Central memory CD8-positive, alpha-beta T cell (primary cell): ENCODE data around the gene OTOL1.

Source experiments
- ATAC-seq: fragments of 150-1000 bp; cut with Tn5 transposase; replicated peaks from 2 replicates; pipeline ENCODE4 v1.10.0; 2022; ENCODE audit warnings: mild to moderate bottlenecking, moderate FRiP score, moderate number of reproducible peaks; ENCODE audit not compliant: poor library complexity, severe bottlenecking; ENCODE audit errors: extremely low read depth
- DNase-seq, 2 donors: peaks; one replicate each; pipeline ENCODE4 v3.0.0; 2021; ENCODE audit warnings: low spot score in 2 of 2
- H3K27ac Mint-ChIP-seq: one replicate; pipeline ENCODE4 v1.8.0; 2022; ENCODE audit warnings: low read depth, mild to moderate bottlenecking, moderate library complexity, mixed read lengths
- H3K27me3 Mint-ChIP-seq: one replicate; pipeline ENCODE4 v1.8.0; 2022; ENCODE audit warnings: mixed read lengths
- H3K36me3 Mint-ChIP-seq: one replicate; pipeline ENCODE4 v1.8.0; 2022; ENCODE audit warnings: mild to moderate bottlenecking, moderate library complexity, mixed read lengths; ENCODE audit not compliant: insufficient read depth
- H3K4me1 Mint-ChIP-seq: one replicate; pipeline ENCODE4 v1.8.0; 2022; ENCODE audit warnings: mixed read lengths
- H3K4me3 Mint-ChIP-seq: one replicate; pipeline ENCODE4 v1.8.0; 2022; ENCODE audit warnings: mild to moderate bottlenecking, moderate library complexity, mixed read lengths
- H3K9me3 Mint-ChIP-seq: one replicate; pipeline ENCODE4 v1.8.0; 2022; ENCODE audit warnings: mixed read lengths

OTOL1 gene

DNA sequence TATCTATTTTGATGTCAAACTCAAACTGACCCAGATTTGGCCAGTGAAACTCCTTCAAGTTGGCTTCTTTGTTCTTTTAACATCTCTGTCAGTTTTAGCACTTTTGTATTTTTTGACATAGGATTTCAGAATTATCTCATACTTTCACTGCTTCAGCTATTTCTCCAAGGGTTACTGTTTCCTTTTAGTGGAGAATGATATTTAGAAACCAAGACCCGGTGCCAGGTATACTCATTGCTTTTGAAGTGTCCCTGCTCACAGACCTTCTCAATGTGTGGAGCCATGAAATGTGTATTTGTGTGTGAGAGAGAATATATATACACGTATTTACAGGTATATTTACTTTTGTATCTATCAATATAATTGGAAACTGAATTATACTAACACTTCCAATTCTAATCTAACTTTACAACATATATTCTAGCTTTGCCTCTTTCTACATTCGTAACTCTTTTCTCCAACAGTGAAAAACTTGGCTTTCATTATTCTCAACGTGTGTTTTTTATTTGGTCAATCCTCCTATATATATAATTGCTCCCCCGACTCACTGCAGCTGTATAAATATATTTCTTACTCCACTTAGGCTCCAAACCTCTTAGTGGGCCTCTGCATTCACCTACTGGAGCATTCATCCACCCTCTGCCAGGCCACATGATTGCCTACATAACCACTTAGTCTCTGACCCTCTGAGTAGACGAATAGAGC is 54.0 kb downstream of the OTOL1 start:
- Mint-ChIP-seq H3K36me3 (no peaks in the 10 kb centered on the region), H3K9me3 (no peaks in the 10 kb centered on the region), H3K27me3 (no peaks in the 10 kb centered on the region), H3K4me3 (no peak overlapping the region), H3K4me1 (no peaks in the 10 kb centered on the region), H3K27ac (no peak overlapping the region)
- ATAC-seq (no peak), DNase-seq (no peak)

DNA sequence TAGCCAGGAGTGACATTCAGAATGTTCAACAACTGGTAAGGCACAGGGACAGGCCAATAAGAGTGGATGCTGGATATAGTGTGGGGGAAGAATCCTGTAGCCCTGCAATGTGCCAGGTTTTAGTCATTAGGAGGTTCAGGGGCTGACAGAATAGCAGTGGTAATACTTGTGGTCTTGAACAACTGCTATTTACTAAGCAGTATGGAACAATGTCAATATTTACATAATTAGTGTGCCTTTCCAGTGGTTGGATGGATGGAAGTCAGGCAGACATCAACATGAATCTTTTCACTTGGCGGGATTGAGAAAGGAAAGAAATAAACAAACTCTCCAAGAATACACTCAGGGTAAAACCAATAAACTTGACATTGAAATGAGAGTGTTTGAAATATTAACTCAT is 55.1 kb downstream of the OTOL1 start:
- ATAC-seq (no peak), DNase-seq (no peak)
- Mint-ChIP-seq H3K4me3 (no peak overlapping the region), H3K27ac (no peak overlapping the region), H3K9me3 (no peaks in the 10 kb centered on the region), H3K36me3 (no peaks in the 10 kb centered on the region), H3K4me1 (no peaks in the 10 kb centered on the region), H3K27me3 (no peaks in the 10 kb centered on the region)

DNA sequence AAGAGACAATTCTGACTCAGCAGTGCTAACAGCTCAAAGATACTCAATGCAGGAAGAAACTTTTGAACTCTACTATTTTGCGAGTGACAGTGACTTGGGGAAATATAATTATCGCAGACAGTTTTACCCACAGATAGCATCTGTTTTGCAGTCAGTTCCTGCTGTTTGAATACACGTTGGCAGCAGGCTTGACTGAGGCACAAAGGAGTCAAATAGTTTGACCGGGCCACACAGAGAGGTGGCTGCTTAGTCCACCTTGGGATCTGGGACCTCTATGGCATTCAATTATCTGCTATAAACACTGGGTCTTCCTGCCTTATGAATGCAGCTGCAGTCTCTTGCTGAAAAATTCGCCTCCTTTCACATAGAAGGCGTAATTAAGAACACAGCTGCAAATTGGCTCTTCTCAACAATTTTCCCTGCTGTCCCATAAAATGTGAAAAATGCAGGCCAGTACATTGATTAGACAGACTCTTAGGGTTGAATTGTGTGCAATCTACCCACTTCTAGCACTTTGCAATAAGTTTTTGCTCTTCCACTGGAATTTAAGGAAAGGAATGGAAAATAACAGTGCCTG is 56.5 kb downstream of the OTOL1 start:
- Mint-ChIP-seq H3K36me3 (no peaks in the 10 kb centered on the region), H3K4me3 (no peak overlapping the region), H3K27me3 (no peaks in the 10 kb centered on the region), H3K9me3 (no peaks in the 10 kb centered on the region), H3K4me1 (no peaks in the 10 kb centered on the region), H3K27ac (no peak overlapping the region)
- no peak for ATAC-seq
- DNase-seq: no peak
